NOMO-1 treated with dmso at 0.1 percent for 144 hours (cell line): ENCODE data around the gene TBX4.
"Not testable (repeated sequence)": the region's sequence is repeated elsewhere in the genome, so short reads cannot be mapped to it uniquely, and the experiment has no call there.

Experiments
- DNase-seq: peaks from one replicate; lab custom pipeline; 2025; ENCODE audit not compliant: unreplicated experiment; lab: John Stamatoyannopoulos, UW

Gene TBX4

DNA sequence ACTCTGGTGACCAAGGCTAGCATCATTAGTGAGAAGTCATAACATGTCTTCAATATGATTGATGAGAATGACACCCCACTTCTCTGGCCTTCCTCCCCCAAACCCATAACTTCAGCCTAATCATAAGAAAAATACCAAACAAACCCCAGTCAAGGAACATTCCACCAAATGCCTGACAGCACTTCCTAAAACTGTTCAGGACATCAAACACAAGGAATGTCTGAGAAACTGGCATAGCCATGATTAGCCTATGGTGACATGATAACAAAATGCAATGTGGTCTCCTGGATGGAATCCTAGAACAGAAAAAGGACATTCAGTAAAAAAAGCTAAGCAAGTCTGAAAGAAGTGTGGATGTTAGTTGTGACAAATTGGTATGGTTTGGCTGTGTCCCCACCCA lies 24.7 kb upstream of the TBX4 start:
- DNase-seq = no peak

DNA sequence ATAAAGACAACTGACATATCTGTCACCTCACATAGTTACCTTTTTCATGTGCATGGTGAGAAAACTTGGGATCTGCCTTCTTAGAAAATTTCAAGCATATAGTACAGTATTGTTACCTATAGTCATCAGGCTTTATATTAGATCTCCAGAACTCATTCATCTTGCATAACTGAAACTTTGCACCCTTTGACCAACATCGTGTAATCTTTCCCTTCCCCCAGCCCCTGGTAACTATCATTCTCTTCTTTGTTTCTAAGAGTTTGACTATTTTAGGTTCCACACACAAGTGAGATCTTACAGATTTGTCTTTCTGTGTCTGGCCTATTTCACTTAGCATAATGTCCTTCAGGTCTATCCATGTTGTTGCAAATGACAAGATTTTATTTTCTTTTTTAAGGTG lies 22.9 kb upstream of the TBX4 start:
- DNase-seq = no peak

- not testable (repeated sequence) for DNase-seq
Measured at GRCh38 chr17:61429831-61430230, 22.4 kb upstream of the TBX4 start.

DNA sequence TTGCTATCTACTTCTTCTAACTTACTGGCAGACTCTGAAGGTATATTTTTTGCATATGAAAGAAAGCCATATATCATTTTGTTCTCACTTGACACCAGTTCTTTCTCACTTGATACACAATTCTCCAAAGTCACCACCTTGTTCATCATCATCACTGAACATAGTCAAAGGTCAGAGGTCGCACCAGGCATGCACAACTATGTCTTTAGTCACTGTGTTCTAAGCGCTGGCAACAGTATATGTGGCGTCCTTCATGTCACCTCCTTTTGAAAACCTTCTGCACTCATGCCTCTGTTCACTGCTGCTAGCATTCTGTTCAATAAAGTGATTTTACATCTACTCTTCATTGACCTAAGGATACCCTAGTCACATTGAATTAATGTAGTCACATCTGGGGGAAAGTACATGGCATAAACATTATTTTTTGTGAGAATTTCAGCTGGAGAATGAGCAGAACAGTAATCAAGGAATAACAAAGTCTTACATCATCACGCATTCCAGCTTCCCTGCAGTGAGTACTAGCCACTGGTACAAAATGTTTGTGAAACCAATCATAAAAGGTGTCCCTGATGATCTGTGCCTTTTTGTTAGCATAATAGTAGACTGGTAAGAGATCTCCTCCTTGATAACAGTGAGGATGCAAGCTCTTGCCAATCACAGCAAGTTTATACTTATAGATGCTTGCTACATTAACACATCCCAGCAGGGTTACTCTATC lies 20.5 kb upstream of the TBX4 start:
- DNase-seq = no peak

GRCh38 chr17:61436273-61436672 lies 15.9 kb upstream of the TBX4 start:
- DNase-seq = no peak

GRCh38 chr17:61436995-61437704 lies 15.1 kb upstream of the TBX4 start:
- DNase-seq = no peak

GRCh38 chr17:61440697-61441096 lies 11.5 kb upstream of the TBX4 start:
- no peak for DNase-seq

GRCh38 chr17:61441507-61441906 lies 10.7 kb upstream of the TBX4 start:
- not testable (repeated sequence) for DNase-seq

GRCh38 chr17:61442136-61442775 lies 10.0 kb upstream of the TBX4 start:
- no peak for DNase-seq

DNA sequence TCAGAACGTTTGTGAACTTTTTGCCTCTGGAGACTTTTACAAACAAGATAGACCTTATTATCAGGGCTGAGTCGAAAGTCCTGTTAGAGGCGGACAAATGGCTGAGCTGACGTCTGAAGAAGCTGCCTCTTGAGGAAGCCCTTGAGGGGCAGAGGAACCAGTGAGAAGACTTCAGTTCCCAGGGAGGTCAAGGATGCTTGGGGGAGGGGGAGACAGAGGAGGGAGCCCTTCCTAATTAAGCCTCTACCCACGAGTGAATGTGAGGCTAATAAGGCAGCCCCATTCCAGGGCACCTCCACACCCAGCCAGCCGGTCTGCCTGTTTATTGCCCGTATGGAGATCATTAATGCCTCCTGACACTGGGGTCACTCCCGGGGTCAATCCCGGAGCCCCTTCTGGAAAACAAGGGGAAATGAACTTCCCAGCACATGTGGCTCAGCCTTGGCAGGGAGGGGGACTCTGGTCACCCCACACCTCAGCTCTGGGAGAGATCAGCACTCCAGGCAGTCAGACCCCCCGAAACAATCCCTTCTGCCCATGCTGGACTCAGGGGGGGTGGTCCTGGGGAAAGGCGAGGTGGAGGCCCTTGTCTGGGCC lies 9.2 kb upstream of the TBX4 start:
- DNase-seq = no peak

GRCh38 chr17:61443475-61443882 lies 8.7 kb upstream of the TBX4 start:
- no peak for DNase-seq

GRCh38 chr17:61444075-61444474 lies 8.1 kb upstream of the TBX4 start:
- DNase-seq = no peak

- DNase-seq = no peak
Measured at GRCh38 chr17:61444831-61445230, 7.4 kb upstream of the TBX4 start.

GRCh38 chr17:61447358-61447757 lies 4.9 kb upstream of the TBX4 start:
- no peak for DNase-seq

GRCh38 chr17:61448042-61448441 lies 4.2 kb upstream of the TBX4 start:
- no peak for DNase-seq

DNA sequence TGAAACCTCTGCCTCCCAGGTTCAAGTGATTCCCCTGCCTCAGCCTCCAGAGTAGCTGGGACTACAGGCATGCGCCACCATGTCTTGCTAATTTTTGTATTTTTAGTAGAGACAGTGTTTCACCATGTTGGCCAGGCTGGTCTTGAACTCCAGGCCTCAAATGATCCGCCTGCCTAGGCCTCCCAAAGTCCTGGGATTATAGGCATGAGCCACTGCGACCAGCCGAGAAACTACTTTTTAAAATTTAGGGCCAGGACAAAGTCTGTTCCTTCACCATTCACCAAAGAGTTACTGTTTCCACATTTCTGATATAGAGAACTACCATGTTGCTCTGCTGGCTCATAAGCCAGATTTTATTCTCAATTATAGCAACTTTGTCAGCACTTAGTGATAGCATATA lies 3.1 kb upstream of the TBX4 start:
- not testable (repeated sequence) for DNase-seq

GRCh38 chr17:61449707-61450640 lies 2.2 kb upstream of the TBX4 start:
- no peak for DNase-seq

DNA sequence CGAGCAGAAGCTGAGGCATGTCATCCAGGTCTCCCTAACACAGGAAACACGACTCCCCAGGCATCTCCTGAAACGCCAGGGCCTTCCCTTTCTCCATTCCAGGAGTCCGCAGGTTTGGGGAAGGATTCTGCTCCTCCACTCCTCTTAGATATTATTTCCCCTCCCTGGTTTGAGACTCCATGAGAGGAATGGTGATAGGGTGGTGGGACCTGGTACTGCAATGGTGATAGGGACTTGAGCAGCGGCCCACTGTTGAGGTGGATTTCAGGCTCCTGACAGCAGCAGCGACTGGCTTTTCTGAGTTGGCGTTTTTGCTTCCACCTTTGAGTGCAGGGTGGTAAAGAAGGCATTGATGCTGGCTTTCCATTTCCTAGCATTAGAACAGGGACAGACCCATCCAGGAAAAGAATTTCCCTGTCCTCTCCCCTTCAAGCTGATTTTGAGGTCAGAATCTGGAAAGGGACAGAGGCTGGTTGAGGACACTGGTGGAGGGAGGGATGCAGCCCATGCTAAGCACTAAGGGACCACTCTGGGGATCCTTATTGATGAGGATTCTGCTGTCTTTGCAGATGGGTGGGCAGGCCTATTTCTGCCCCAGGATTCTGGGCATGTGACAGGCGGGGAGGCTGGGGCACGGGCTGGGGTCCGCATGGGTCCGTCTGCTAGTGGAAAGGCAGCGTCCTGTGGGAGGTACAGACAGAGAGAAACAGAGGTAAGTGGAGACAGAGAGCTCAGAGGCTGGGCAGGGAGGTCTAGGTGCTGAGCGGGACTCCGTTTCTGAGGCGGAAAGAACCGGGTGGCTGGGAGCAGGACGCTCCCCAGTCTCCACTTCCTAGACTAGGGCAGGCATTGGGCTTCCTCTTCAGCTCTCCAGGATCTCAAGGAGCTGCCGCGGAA lies 1.3 kb upstream of the TBX4 start:
- DNase-seq = no peak

- no peak for DNase-seq
Measured at GRCh38 chr17:61451538-61452300, 503 bp upstream of the TBX4 start.
